ENCODE data around the gene PPP2R2D.

PPP2R2D gene

GRCh38 chr10:132003282-132003924 lies 102.6 kb downstream of the PPP2R2D start:
- no peak for DNase-seq

- DNase-seq = no peak
Observed at GRCh38 chr10:132004052-132004451, 103.2 kb downstream of the PPP2R2D start.

- no peak for DNase-seq
Observed at GRCh38 chr10:132005147-132005546, 104.3 kb downstream of the PPP2R2D start.

GRCh38 chr10:132006966-132007365 lies 106.2 kb downstream of the PPP2R2D start:
- DNase-seq = no peak

- DNase-seq = no peak
Observed at GRCh38 chr10:132007681-132008080, 106.9 kb downstream of the PPP2R2D start.

All from NCI-H1417 treated with DMSO at 0.1 percent for 48 hours (cell line).